Panc1 (cell line): ENCODE measurements around the gene RNF130. TPM values are rescaled to one million over a fixed set of nuclear protein-coding genes. Genes with fewer than 3 reads are reported as not detected.

Experiments used
- ATAC-seq: fragments of 200-7000 bp; cut with Tn5 transposase; 2 replicates; pipeline ENCODE4 v1.9.1; 2020; ENCODE audit warnings: mild to moderate bottlenecking, moderate library complexity
- BruUV-seq: library from RNA; stranded (reverse); fragments of 400-500 nt; replicated peaks from 2 replicates; lab custom pipeline; 2021; lab: Mats Ljungman, UMichigan
- CTCF ChIA-PET: fragments of 300-600 bp; sonication (Branson Sonifier 250); formaldehyde crosslinking; loops from one replicate; lab custom pipeline; 2022; ENCODE audit warnings: antibody characterized with exemption; lab: Charles Lee
- POLR2A ChIA-PET: fragments of 300-600 bp; sonication (Branson Sonifier 250); formaldehyde crosslinking; loops from one replicate; lab custom pipeline; 2022; ENCODE audit warnings: antibody characterized with exemption; lab: Charles Lee
- DNase-seq: peaks from one replicate; pipeline ENCODE4 v3.0.0-alpha.2; 2010; ENCODE audit warnings: low read depth, low spot score
- H3K27ac ChIP-seq: 2 replicates; pipeline ENCODE4 v1.5.1; 2011; ENCODE audit warnings: mild to moderate bottlenecking, low read length, inconsistent platforms
- H3K27me3 ChIP-seq: fragments of 200-500 bp; sonication (Bioruptor generic); 2 replicates; pipeline ENCODE4 v1.6.0; 2014; ENCODE audit warnings: low read length, inconsistent platforms; ENCODE audit not compliant: control insufficient read depth, insufficient read depth
- H3K36me3 ChIP-seq: fragments of 200-500 bp; sonication (Bioruptor generic); 2 replicates; pipeline ENCODE4 v1.5.1; 2014; ENCODE audit warnings: inconsistent platforms, mild to moderate bottlenecking, low read length, moderate library complexity; ENCODE audit not compliant: control insufficient read depth, insufficient read depth
- H3K4me1 ChIP-seq: 2 replicates; pipeline ENCODE4 v1.5.1; 2011; ENCODE audit warnings: inconsistent platforms, mild to moderate bottlenecking, low read length, moderate library complexity; ENCODE audit not compliant: control insufficient read depth, insufficient read depth
- H3K4me3 ChIP-seq, 2 experiments: 2 replicates each; pipeline ENCODE4 v1.5.1; 2011 to 2012; ENCODE audit warnings: low read depth in 2 of 2, low read length in 2 of 2, mild to moderate bottlenecking in 2 of 2, inconsistent platforms in 1 of 2, moderate library complexity in 1 of 2
- H3K9me3 ChIP-seq: fragments of 200-500 bp; sonication (Bioruptor generic); 2 replicates; pipeline ENCODE4 v1.5.1; 2014; ENCODE audit warnings: low read depth, mild to moderate bottlenecking, inconsistent platforms, low read length, moderate library complexity; ENCODE audit not compliant: control insufficient read depth, insufficient read depth
- POLR2AphosphoS5 ChIP-seq: IDR thresholded peaks from 2 replicates; pipeline ENCODE4 v1.6.1; 2012; ENCODE audit warnings: mild to moderate bottlenecking, low read depth, low read length, moderate library complexity
- REST ChIP-seq, 2 experiments: IDR thresholded peaks; 2 replicates each; pipeline ENCODE4 v1.6.1; 2011 to 2012; ENCODE audit warnings: low read depth in 2 of 2, control low read depth in 1 of 2, low read length in 1 of 2, mild to moderate bottlenecking in 1 of 2, moderate library complexity in 1 of 2; ENCODE audit not compliant: insufficient read depth in 1 of 2
- SIN3A ChIP-seq: IDR thresholded peaks from 2 replicates; pipeline ENCODE4 v1.6.1; 2012; ENCODE audit warnings: low read depth, mild to moderate bottlenecking, low read length, moderate library complexity, borderline replicate concordance; ENCODE audit not compliant: insufficient read depth
- TCF7L2 ChIP-seq: IDR thresholded peaks from 2 replicates; pipeline ENCODE4 v1.6.1; 2011; ENCODE audit warnings: mild to moderate bottlenecking, low read depth, low read length, inconsistent platforms
- in situ Hi-C: cut with HindIII; loops from 2 replicates; pipeline ENCODE4 v1.10.0; 2016; ENCODE audit warnings: low sequenced_read_pairs, low pct_unique_long_range_greater_than_20kb
- intact Hi-C: fragments of 100-400 bp; cut with micrococcal nuclease; formaldehyde crosslinking; loops from one replicate; pipeline ENCODE4 v1.10.0; 2022; ENCODE audit not compliant: unreplicated experiment
- total RNA-seq: library from RNA; stranded (reverse); gene quantifications from one replicate; pipeline ENCODE4 v1.2.1, GENCODE V29; 2021; ENCODE audit not compliant: unreplicated experiment
- TF ChIP-seq, protein P1 (sequence below): fragments of 450-650 bp; IDR thresholded peaks from 2 replicates; pipeline ENCODE4 v1.5.1; 2017; ENCODE audit warnings: mild to moderate bottlenecking

The RNF130 gene
- total RNA-seq, 1 experiment from 2014 or later = 73.1 TPM

- intact Hi-C loops (no loop called here), in situ Hi-C loops (no loop called here)
- BruUV-seq = no TSS peak
- no peak for ATAC-seq
- peaks cover 2% of the 10 kb centered on the region for H3K36me3 ChIP-seq
- H3K4me1 ChIP-seq = no peaks in the 10 kb centered on the region
- H3K4me3 ChIP-seq = no peak overlapping the region
- POLR2A ChIA-PET = no interaction called here
- no peak overlapping the region for H3K27ac ChIP-seq
- TF ChIP-seq SIN3A (no peak), POLR2AphosphoS5 (no peak)
- H3K27me3 ChIP-seq = no peaks in the 10 kb centered on the region
- no peaks in the 10 kb centered on the region for H3K9me3 ChIP-seq
- CTCF ChIA-PET = no interaction called here
- DNase-seq = no peak
These were observed 104.1 kb downstream of the RNF130 start for GRCh38 chr5:179967489-179967888.

DNA sequence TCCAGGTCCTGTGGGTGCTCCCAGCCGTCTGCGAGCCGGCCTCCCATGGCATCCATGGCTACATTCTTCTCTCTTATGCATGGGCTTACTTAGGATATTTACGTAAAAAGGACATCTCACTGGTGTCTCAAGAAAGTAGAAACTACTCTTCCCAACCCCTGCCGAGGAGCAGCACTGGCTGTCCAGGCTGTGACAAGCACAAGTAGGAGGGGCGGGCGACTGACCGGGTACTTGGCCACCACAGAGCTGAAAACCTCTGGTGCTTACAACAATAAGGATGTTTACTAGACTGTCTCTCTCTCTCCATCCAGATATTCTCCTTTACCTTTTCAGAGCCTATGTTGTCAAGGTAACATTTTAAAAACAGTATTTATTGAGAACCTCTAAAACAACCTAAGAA, 107.5 kb downstream of the RNF130 start:
- Histone ChIP-seq H3K4me1 (no peaks in the 10 kb centered on the region), H3K27ac (no peak overlapping the region), H3K36me3 (peaks cover 6% of the 10 kb centered on the region), H3K9me3 (no peaks in the 10 kb centered on the region), H3K4me3 (no peak overlapping the region), H3K27me3 (no peaks in the 10 kb centered on the region)
- ATAC-seq = no peak
- TF ChIP-seq REST (IDR thresholded peaks at IDR 0.05; ENCODE audit: insufficient read depth in 1 of 2, low read depth in 2 of 2, low read length in 1 of 2) (no peak), POLR2AphosphoS5 (no peak), SIN3A (no peak), TCF7L2 (no peak)
- TF ChIP-seq, protein P1, sequence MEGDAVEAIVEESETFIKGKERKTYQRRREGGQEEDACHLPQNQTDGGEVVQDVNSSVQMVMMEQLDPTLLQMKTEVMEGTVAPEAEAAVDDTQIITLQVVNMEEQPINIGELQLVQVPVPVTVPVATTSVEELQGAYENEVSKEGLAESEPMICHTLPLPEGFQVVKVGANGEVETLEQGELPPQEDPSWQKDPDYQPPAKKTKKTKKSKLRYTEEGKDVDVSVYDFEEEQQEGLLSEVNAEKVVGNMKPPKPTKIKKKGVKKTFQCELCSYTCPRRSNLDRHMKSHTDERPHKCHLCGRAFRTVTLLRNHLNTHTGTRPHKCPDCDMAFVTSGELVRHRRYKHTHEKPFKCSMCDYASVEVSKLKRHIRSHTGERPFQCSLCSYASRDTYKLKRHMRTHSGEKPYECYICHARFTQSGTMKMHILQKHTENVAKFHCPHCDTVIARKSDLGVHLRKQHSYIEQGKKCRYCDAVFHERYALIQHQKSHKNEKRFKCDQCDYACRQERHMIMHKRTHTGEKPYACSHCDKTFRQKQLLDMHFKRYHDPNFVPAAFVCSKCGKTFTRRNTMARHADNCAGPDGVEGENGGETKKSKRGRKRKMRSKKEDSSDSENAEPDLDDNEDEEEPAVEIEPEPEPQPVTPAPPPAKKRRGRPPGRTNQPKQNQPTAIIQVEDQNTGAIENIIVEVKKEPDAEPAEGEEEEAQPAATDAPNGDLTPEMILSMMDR = no peak
- ChIA-PET CTCF (no interaction called here), POLR2A (no interaction called here)
- BruUV-seq = no TSS peak
- intact Hi-C loops = no loop called here
- DNase-seq = no peak
- in situ Hi-C loops = no loop called here

DNA sequence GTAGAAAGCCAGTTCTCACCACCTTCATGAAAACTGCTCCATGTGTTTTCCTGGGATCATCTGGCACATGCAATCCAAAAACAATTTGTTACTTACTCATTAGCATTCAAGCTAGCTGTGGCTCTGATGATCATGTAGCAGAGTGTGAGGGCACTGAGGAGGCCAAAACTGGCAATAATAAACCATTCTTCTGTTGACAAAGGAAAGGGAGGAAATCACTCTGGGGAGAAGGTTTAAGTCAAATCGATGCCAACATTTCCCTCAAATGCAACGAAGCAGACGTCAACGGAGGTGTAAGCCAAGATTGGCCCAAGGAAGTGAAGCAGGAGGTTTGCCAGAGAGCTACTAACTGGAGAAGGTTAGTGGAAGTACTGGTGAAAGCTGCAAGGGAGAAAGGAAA, 108.2 kb downstream of the RNF130 start:
- ChIA-PET CTCF (no interaction called here), POLR2A (no interaction called here)
- DNase-seq (no peak), ATAC-seq (no peak)
- no TSS peak for BruUV-seq
- Histone ChIP-seq H3K36me3 (peaks cover 6% of the 10 kb centered on the region), H3K27ac (no peak overlapping the region), H3K9me3 (no peaks in the 10 kb centered on the region), H3K4me3 (no peak overlapping the region), H3K4me1 (no peaks in the 10 kb centered on the region), H3K27me3 (no peaks in the 10 kb centered on the region)
- TF ChIP-seq, protein P1 = no peak
- TF ChIP-seq TCF7L2 (no peak), REST (IDR thresholded peaks at IDR 0.05; ENCODE audit: insufficient read depth in 1 of 2, low read depth in 2 of 2, low read length in 1 of 2) (no peak), POLR2AphosphoS5 (no peak), SIN3A (no peak)
- in situ Hi-C loops = no loop called here
- intact Hi-C loops = no loop called here
